Stimulated activated CD8-positive, alpha-beta memory T cell treated with anti-CD3 and anti-CD28 coated beads, Interleukin-12 subunit alpha, Interleukin-12 subunit beta, amount 100 ng/mL, for 24 hours (primary cell): ENCODE measurements around the gene GRIP1.

Experiments
- DNase-seq: peaks from one replicate; pipeline ENCODE4 v3.0.0-alpha.2; 2020; ENCODE audit errors: extremely low read depth

GRIP1 gene

GRCh38 chr12:66392266-66392915, 286.5 kb downstream of the GRIP1 start:
- DNase-seq: no peak

GRCh38 chr12:66388517-66388916, 290.4 kb downstream of the GRIP1 start:
- DNase-seq: no peak

GRCh38 chr12:66387117-66387516, 291.8 kb downstream of the GRIP1 start:
- DNase-seq: no peak

- DNase-seq: no peak
Measured at GRCh38 chr12:66380769-66381535, 297.9 kb downstream of the GRIP1 start.

GRCh38 chr12:66379616-66380015, 299.3 kb downstream of the GRIP1 start:
- DNase-seq: no peak

- DNase-seq: no peak
Measured at GRCh38 chr12:66375560-66375959, 303.3 kb downstream of the GRIP1 start.

DNA sequence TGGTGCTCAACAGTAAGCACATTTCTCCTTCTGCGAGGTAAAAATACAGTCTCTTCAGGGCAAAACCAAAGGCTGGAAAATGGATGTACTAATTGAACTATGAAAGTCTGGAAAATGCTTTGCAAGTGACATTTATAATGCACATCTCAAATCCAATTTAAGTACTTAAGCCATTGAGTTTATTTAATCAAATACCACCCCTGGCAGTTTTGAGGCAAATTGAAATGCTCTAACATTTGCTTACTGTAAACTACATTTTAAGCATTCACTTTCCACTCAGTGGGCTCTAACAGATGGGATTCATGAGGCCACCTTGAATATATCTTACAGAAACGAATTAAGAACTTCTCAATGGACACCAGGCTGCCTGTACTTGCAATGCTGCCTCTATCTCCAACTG, 306.9 kb downstream of the GRIP1 start:
- no peak for DNase-seq

- no peak for DNase-seq
Measured at GRCh38 chr12:66367015-66367667, 311.7 kb downstream of the GRIP1 start.

DNA sequence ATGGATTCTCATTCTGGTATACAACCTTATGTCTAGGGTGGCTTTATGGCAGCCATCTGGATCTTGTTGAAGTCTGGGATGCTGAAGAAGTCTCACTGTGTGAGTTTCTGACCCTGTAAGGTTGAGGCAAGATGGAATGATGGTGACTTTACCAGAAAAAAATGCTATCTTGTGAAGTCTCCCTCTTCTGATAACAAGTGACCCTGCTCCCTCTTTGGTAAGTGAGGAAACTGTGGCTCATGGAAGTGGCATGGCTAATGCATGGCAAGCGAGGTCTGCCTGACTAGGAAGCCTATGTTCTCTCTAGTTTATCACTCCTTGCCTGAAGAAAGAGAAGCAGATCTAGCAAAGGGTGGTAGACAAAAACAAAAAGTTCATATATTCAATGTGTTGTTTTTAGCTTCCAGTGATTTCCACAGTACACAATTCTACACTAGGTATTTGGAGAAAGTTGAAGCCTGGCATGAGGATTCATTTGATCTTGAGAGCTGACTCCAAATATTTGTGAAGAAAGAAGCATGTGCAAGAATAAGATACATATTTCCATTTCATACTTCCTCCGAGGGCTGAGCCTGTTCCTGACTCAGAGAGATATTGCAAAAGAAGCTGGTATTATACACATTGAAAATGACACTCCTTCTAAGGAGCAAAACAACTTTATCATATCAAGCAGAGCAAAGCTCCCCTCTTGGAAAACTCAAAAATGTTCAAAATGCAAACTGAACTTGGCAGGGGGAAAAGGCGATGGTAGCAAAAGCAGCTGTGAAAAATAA, 313.0 kb downstream of the GRIP1 start:
- no peak for DNase-seq

- no peak for DNase-seq
Measured at GRCh38 chr12:66361703-66362102, 317.2 kb downstream of the GRIP1 start.

GRCh38 chr12:66359300-66359699, 319.6 kb downstream of the GRIP1 start:
- DNase-seq: no peak

DNA sequence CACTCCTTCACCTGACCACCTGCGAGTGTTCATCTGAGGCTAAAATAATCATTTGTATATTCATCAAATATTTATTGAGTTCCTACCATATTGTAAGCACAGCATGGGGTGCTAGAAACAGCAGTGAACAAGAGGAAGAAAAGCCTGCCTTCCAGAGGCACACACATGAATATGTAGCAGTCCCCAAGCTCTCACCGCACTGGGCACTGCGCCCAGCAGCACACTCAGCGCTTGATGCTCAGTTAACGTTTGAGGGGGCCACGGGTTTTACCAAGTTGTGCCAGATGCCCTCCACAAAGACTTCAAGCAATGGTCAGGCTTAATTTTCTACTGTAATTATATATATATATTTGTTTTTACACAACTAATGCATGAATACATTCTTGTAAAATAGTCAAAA, 324.6 kb downstream of the GRIP1 start:
- DNase-seq: no peak

DNA sequence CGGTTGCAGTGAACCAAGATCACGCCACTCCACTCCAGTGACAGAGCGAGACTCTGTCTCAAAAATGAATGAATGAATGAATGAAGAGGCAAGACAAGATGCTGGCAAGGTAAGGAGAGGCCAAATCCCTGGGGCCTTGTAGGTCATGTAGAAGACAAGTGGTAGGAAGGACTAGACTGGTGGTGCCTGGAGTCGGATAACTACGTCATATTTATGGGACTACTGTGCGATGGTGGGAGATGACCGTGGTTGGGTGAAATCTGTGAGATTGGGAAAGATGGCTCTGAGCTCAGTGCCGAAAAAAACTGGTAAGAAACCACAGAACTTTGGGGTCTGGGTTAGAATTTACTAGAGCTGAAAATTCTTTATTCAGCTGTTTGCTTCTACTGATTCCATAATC, 326.0 kb downstream of the GRIP1 start:
- DNase-seq: no peak

GRCh38 chr12:66352197-66352596, 326.7 kb downstream of the GRIP1 start:
- no peak for DNase-seq

GRCh38 chr12:66351301-66351700, 327.6 kb downstream of the GRIP1 start:
- no peak for DNase-seq

- DNase-seq: no peak
Measured at GRCh38 chr12:66345956-66346355, 332.9 kb downstream of the GRIP1 start.

DNA sequence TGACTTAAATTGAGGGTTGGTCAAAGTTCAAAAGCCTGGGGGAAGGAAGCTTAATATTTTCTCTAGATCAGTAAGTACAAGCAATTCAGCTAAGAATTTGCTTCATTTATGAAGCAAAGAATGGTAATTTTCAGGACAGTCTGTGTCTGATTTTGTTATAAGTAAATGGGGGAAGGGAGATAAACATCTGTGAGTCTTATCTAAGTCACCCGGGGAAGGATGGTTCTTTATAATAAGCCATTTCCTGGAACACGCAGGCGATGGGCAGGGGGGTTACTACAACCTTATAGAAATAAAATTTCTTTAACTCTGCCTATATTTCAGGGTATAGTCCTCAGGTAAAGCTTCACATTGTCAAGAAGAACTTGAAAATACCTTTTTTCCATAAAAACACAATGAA, 333.7 kb downstream of the GRIP1 start:
- no peak for DNase-seq

DNA sequence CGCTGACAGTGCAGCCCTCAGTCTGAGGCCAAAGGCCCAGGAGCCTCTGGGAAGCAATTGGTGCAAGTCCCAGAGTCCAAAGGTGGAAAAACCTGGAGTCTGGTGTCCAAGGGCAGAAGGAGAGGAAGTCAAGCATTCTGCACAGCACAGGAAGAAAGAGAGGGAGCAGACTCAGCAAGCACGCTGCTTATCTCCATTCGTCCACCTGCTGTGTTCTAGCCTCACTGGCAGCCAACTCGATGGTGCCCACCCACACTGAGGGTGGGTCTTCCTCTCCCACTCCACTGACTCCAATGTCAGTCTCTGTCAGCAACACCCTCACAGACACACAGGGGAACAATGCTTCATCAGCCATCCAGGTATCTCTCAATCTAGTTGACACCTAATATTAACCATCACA, 337.8 kb downstream of the GRIP1 start:
- no peak for DNase-seq

DNA sequence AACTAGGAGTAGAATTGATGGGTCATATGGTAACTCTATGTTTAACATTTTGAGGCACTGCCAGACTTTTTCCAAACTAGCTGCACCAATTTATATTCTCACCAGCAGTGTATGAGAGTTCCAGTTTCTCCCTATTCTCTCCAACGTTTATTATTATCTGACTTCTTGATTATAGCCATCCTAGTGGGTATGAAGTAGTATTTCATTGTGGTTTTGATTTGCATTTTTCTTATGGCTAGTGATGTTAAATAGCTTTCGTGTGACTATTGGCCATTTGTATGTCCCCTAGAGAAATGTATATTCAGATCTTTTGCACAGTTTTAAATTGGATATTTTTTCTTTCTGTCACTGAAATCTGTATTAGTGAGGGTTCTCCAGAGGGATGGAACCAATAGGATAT, 338.7 kb downstream of the GRIP1 start:
- no peak for DNase-seq

GRCh38 chr12:66337381-66338010, 341.4 kb downstream of the GRIP1 start:
- DNase-seq: no peak

- DNase-seq: no peak
Measured at GRCh38 chr12:66335746-66336145, 343.1 kb downstream of the GRIP1 start.

DNA sequence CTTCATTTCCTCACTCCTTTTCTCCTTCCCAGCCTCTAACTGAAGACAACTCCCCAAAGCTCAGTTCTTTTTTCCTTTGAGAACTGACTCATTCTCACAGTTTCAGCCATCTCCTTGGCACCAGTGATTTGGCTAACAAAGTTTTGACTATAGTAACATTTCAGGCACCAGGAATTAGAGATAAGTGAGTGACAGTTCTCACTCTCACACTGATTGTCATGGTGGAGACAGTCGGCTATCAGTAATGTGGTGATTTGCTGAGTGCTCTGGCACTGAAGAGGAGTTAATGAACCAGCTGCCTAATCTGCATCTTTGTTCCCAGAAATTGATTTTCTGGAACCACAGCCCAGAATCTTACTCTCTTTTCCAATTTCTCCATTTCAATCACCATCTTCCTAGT, 347.1 kb downstream of the GRIP1 start:
- no peak for DNase-seq
